Measurements from ENCODE around the gene QSOX1.

DNA sequence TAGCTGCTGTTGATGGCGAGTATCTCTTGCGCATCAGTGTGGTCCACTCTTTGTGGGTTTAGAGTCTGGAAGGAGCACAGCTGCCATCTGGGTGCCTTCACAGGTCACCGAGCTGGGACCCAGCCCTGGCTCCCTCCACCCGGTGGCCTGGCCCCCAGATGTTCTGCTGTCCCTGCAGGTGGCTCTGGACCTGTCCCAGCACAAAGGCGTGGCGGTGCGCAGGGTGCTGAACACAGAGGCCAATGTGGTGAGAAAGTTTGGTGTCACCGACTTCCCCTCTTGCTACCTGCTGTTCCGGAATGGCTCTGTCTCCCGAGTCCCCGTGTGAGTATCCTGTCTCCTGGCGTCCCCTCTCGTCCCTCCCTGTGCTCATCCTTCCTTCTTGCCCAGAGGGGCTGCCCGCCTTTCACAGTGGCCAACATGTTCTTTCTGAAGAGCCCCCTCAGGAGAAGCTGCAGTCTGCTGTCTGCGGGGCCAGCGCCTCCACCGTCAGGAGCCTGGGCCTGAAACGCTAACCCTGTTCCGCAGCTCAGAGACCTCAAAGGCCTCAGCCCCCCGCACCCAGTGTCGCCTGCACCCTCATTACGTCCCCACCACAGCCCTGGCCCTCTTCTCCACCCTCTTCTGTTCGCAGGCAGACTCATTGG, 27.4 kb downstream of the QSOX1 start:
- no peak for TF ChIP-seq MAX (CRISPR knock-in tag; IDR thresholded peaks at IDR 0.05)
- no peak for TF ChIP-seq ESRRA (CRISPR knock-in tag; IDR thresholded peaks at IDR 0.05; ENCODE audit: borderline replicate concordance)
- TF ChIP-seq CREB1 (CRISPR knock-in tag; IDR thresholded peaks at IDR 0.05): no peak
- no peak for TF ChIP-seq CTCF (IDR thresholded peaks at IDR 0.05)
- no peak for TF ChIP-seq ATF2 (CRISPR knock-in tag; IDR thresholded peaks at IDR 0.05; ENCODE audit: borderline replicate concordance, low read depth)
- TF ChIP-seq ELF4 (CRISPR knock-in tag; IDR thresholded peaks at IDR 0.05; ENCODE audit: low read depth): no peak
- no peak for TF ChIP-seq ZNF121 (CRISPR knock-in tag; IDR thresholded peaks at IDR 0.05)
- TF ChIP-seq, protein P1, sequence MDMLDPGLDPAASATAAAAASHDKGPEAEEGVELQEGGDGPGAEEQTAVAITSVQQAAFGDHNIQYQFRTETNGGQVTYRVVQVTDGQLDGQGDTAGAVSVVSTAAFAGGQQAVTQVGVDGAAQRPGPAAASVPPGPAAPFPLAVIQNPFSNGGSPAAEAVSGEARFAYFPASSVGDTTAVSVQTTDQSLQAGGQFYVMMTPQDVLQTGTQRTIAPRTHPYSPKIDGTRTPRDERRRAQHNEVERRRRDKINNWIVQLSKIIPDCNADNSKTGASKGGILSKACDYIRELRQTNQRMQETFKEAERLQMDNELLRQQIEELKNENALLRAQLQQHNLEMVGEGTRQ (CRISPR knock-in tag; IDR thresholded peaks at IDR 0.05): no peak
- TF ChIP-seq MXD4 (CRISPR knock-in tag; IDR thresholded peaks at IDR 0.05; ENCODE audit: borderline replicate concordance): no peak
- TF ChIP-seq JUN (CRISPR knock-in tag; IDR thresholded peaks at IDR 0.05): no peak

Measured in WTC11 (cell line).